GM19238 (cell line): ENCODE measurements around the gene SAMMSON.

ENCODE experiments used
- DNase-seq: peaks from one replicate; pipeline ENCODE4 v3.0.0; 2011; ENCODE audit warnings: low spot score; ENCODE audit not compliant: insufficient read length

Gene SAMMSON

GRCh38 chr3:70011582-70011981 lies 12.0 kb downstream of the SAMMSON start:
- no peak for DNase-seq

- no peak for DNase-seq
Measured at GRCh38 chr3:70020906-70021660, 21.6 kb downstream of the SAMMSON start.

GRCh38 chr3:70028361-70028760 lies 28.8 kb downstream of the SAMMSON start:
- no peak for DNase-seq

- no peak for DNase-seq
Measured at GRCh38 chr3:70038693-70039092, 39.2 kb downstream of the SAMMSON start.

GRCh38 chr3:70040386-70040785 lies 40.9 kb downstream of the SAMMSON start:
- DNase-seq, result no peak

- no peak for DNase-seq
Measured at GRCh38 chr3:70042641-70043040, 43.1 kb downstream of the SAMMSON start.

GRCh38 chr3:70049761-70050160 lies 50.2 kb downstream of the SAMMSON start:
- DNase-seq, result no peak

- DNase-seq, result no peak
Measured at GRCh38 chr3:70053293-70053692, 53.8 kb downstream of the SAMMSON start.

GRCh38 chr3:70056081-70056480 lies 56.5 kb downstream of the SAMMSON start:
- DNase-seq, result no peak

- DNase-seq, result no peak
Measured at GRCh38 chr3:70057426-70057825, 57.9 kb downstream of the SAMMSON start.

- DNase-seq, result no peak
Measured at GRCh38 chr3:70061096-70061495, 61.6 kb downstream of the SAMMSON start.

- DNase-seq, result no peak
Measured at GRCh38 chr3:70064194-70064779, 64.8 kb downstream of the SAMMSON start.

- no peak for DNase-seq
Measured at GRCh38 chr3:70065696-70066253, 66.2 kb downstream of the SAMMSON start.

- DNase-seq, result no peak
Measured at GRCh38 chr3:70067860-70068521, 68.5 kb downstream of the SAMMSON start.

- DNase-seq, result no peak
Measured at GRCh38 chr3:70069557-70069956, 70.0 kb downstream of the SAMMSON start.

- DNase-seq, result no peak
Measured at GRCh38 chr3:70071138-70071537, 71.6 kb downstream of the SAMMSON start.

- DNase-seq, result no peak
Measured at GRCh38 chr3:70072180-70072579, 72.6 kb downstream of the SAMMSON start.

GRCh38 chr3:70072754-70073153 lies 73.2 kb downstream of the SAMMSON start:
- no peak for DNase-seq

- DNase-seq, result no peak
Measured at GRCh38 chr3:70075101-70075500, 75.6 kb downstream of the SAMMSON start.

- DNase-seq, result no peak
Measured at GRCh38 chr3:70076396-70076795, 76.9 kb downstream of the SAMMSON start.

- no peak for DNase-seq
Measured at GRCh38 chr3:70078778-70079177, 79.2 kb downstream of the SAMMSON start.

GRCh38 chr3:70085613-70086012 lies 86.1 kb downstream of the SAMMSON start:
- DNase-seq, result no peak
